Esophagus muscularis mucosa (tissue), 4 donors: Measurements from ENCODE around the gene LRRC56. TPM values are rescaled to one million over a fixed set of nuclear protein-coding genes. Genes with fewer than 3 reads are reported as not detected.

ENCODE experiments used
- DNase-seq: peaks from one replicate; pipeline ENCODE4 v3.0.0-alpha.2; 2017; ENCODE audit errors: extremely low spot score
- H3K27ac ChIP-seq, 4 donors: fragments of 200-600 bp; sonication (generic); replicated peaks in 1 of 4; 1 replicate in 3 of 4; 2 replicates in 1 of 4; pipeline ENCODE4 v1.5.1; 2016 to 2019; ENCODE audit warnings: mild to moderate bottlenecking in 1 of 4
- H3K27me3 ChIP-seq, 4 donors: fragments of 200-600 bp; sonication (generic); one replicate each; pipeline versions ENCODE4 v1.5.1 to v1.6.0; 2016 to 2019
- H3K36me3 ChIP-seq, 4 donors: fragments of 200-600 bp; sonication (generic); one replicate each; pipeline ENCODE4 v1.5.1; 2016 to 2019
- H3K4me1 ChIP-seq, 4 donors: fragments of 200-600 bp; sonication (generic); one replicate each; pipeline ENCODE4 v1.5.1; 2016 to 2019
- H3K4me3 ChIP-seq, 4 donors: fragments of 200-600 bp; sonication (generic); 1 replicate in 2 of 4; 2 replicates in 2 of 4; pipeline ENCODE4 v1.5.1; 2016 to 2019; ENCODE audit warnings: mild to moderate bottlenecking in 4 of 4, moderate library complexity in 1 of 4
- H3K9me3 ChIP-seq, 4 donors: fragments of 200-600 bp; sonication (generic); 1 replicate in 3 of 4; 2 replicates in 1 of 4; pipeline ENCODE4 v1.5.1; 2016 to 2019
- CTCF ChIP-seq, 3 experiments: fragments of 200-600 bp in 2 of 3; fragments of 450-650 bp in 1 of 3; sonication (generic) in 2 of 3; IDR thresholded peaks; one replicate each; pipeline ENCODE4 v1.5.1; 2017 to 2019; ENCODE audit warnings: antibody characterized with exemption in 3 of 3, mild to moderate bottlenecking in 2 of 3, moderate library complexity in 1 of 3
- EP300 ChIP-seq: sonication (generic); formaldehyde crosslinking; IDR thresholded peaks from one replicate; pipeline ENCODE4 v1.6.1; 2017; ENCODE audit warnings: antibody characterized with exemption
- POLR2A ChIP-seq: fragments of 450-650 bp; IDR thresholded peaks from one replicate; pipeline ENCODE4 v1.6.1; 2017; ENCODE audit warnings: antibody characterized with exemption, moderate library complexity, mild to moderate bottlenecking, low read depth
- POLR2AphosphoS5 ChIP-seq, 2 donors: sonication (generic); formaldehyde crosslinking; IDR thresholded peaks; one replicate each; pipeline ENCODE4 v1.6.1; 2017; ENCODE audit warnings: antibody characterized with exemption in 2 of 2
- WGBS: methylation state at CpG from one replicate; pipeline ENCODE4 v1.1.5; 2018; 5-methylcytosine and 5-hydroxymethylcytosine counted together
- intact Hi-C: fragments of 100-400 bp; cut with DNase I; formaldehyde crosslinking; loops from one replicate; pipeline ENCODE4 v1.15.1; 2023
- total RNA-seq, 4 donors: library from RNA; depleted of rRNA; stranded (reverse); fragments of >200 nt; gene quantifications; one replicate each; pipeline versions ENCODE4 v1.1.0 to v1.2.1, GENCODE V29; 2016

The LRRC56 gene
- total RNA-seq, 4 donors from 2014 or later = 0.19 to 0.33 TPM; not detected in 2

GRCh38 chr11:561148-562003, 24.0 kb downstream of the LRRC56 start:
- no peaks in the 10 kb centered on the region for H3K36me3 ChIP-seq
- no peak for DNase-seq
- no peak for TF ChIP-seq CTCF (IDR thresholded peaks at IDR 0.05)
- TF ChIP-seq EP300 = no peak
- TF ChIP-seq POLR2A = no peak
- no peak for TF ChIP-seq POLR2AphosphoS5 (IDR thresholded peaks at IDR 0.05)
- H3K4me1 ChIP-seq = peaks cover 14 to 24% (median 21%) of the 10 kb centered on the region in 4 donors
- under 1% methylated on average over 37 of the region's 67 CpGs for WGBS
- peak overlapping the region; percentile 32 to 74 (median 60) for H3K27ac ChIP-seq
- peak overlapping the region; percentile 72 to 97 (median 90) for H3K4me3 ChIP-seq
- intact Hi-C loops = no loop called here
- peaks cover 3 to 34% (median 10%) of the 10 kb centered on the region in 4 donors for H3K27me3 ChIP-seq
- H3K9me3 ChIP-seq = no peaks in the 10 kb centered on the region

- WGBS = 100% methylated on average over 8 of the region's 29 CpGs
- TF ChIP-seq POLR2A (no peak), EP300 (no peak), POLR2AphosphoS5 (IDR thresholded peaks at IDR 0.05) (no peak), CTCF (IDR thresholded peaks at IDR 0.05) (no peak)
- Histone ChIP-seq H3K4me1 (peaks cover 14 to 23% (median 20%) of the 10 kb centered on the region in 4 donors), H3K27me3 (peaks cover 0 to 27% (median 3%) of the 10 kb centered on the region in 4 donors), H3K9me3 (no peaks in the 10 kb centered on the region), H3K4me3 (no peak overlapping the region), H3K36me3 (no peaks in the 10 kb centered on the region), H3K27ac (no peak overlapping the region)
- intact Hi-C loops = no loop called here
- no peak for DNase-seq
Observed at GRCh38 chr11:562046-562645, 24.8 kb downstream of the LRRC56 start.

GRCh38 chr11:563066-563811, 25.9 kb downstream of the LRRC56 start:
- H3K27ac ChIP-seq = no peak overlapping the region
- peaks cover 0 to 16% (median 0%) of the 10 kb centered on the region in 4 donors for H3K27me3 ChIP-seq
- H3K9me3 ChIP-seq = no peaks in the 10 kb centered on the region
- H3K4me1 ChIP-seq = peaks cover 17 to 33% (median 31%) of the 10 kb centered on the region in 4 donors
- TF ChIP-seq POLR2AphosphoS5 (IDR thresholded peaks at IDR 0.05) = no peak
- no peak for TF ChIP-seq CTCF (IDR thresholded peaks at IDR 0.05)
- TF ChIP-seq EP300 = no peak
- TF ChIP-seq POLR2A = no peak
- H3K4me3 ChIP-seq = no peak overlapping the region
- whole genome bisulfite sequencing = 100% methylated on average over 1 of the region's 18 CpGs
- DNase-seq = no peak
- H3K36me3 ChIP-seq = no peaks in the 10 kb centered on the region
- intact Hi-C loops = no loop called here

GRCh38 chr11:563812-564578, 26.7 kb downstream of the LRRC56 start:
- Histone ChIP-seq H3K27ac (no peak overlapping the region), H3K36me3 (no peaks in the 10 kb centered on the region), H3K9me3 (no peaks in the 10 kb centered on the region), H3K4me3 (no peak overlapping the region), H3K27me3 (peaks cover 0 to 8% (median 0%) of the 10 kb centered on the region in 4 donors), H3K4me1 (peaks cover 19 to 35% (median 33%) of the 10 kb centered on the region in 4 donors)
- intact Hi-C loops = no loop called here
- WGBS = 85% methylated on average over 6 of the region's 12 CpGs
- TF ChIP-seq POLR2A (no peak), EP300 (no peak), CTCF (IDR thresholded peaks at IDR 0.05) (no peak), POLR2AphosphoS5 (IDR thresholded peaks at IDR 0.05) (no peak)
- no peak for DNase-seq
